ENCODE results near the gene RXRB.

RXRB gene

GRCh38 chr6:33200219-33201146, at the start of gene RXRB, which contains the start of gene SLC39A7:
Gene RXRB, minus strand, starts transcription at chr6:33200665. Its CDS starts 189 bp downstream, at chr6:33200476.
Gene SLC39A7, plus strand, starts transcription at chr6:33200867. Its CDS starts 379 bp downstream, at chr6:33201246.
- Histone ChIP-seq H3K4me3 (ENCODE audit: severe bottlenecking) (peak within 1 kb of the TSS; percentile 81), H3K36me3 (ENCODE audit: low read depth) (peaks cover 58% of the 10 kb centered on the region), H3K27ac (ENCODE audit: poor library complexity, severe bottlenecking) (peak within 1 kb of the TSS; percentile 76), H3K4me1 (ENCODE audit: insufficient read depth, poor library complexity, severe bottlenecking) (peaks cover 11% of the 10 kb centered on the region), H3K9me3 (ENCODE audit: severe bottlenecking) (no peaks in the 10 kb centered on the region), H3K27me3 (ENCODE audit: insufficient read depth, poor library complexity, severe bottlenecking) (no peaks in the 10 kb centered on the region)
- ATAC-seq (ENCODE audit: low read depth) (peak; percentile 57), DNase-seq (ENCODE audit: low spot score) (peak; percentile 99)
- no peak for TF ChIP-seq CTCF (IDR thresholded peaks at IDR 0.05; ENCODE audit: poor library complexity, severe bottlenecking)

- Histone ChIP-seq H3K27me3 (ENCODE audit: insufficient read depth, poor library complexity, severe bottlenecking) (no peaks in the 10 kb centered on the region), H3K36me3 (ENCODE audit: low read depth) (peaks cover 18% of the 10 kb centered on the region), H3K4me3 (ENCODE audit: severe bottlenecking) (peak overlapping the region; percentile 38), H3K27ac (ENCODE audit: poor library complexity, severe bottlenecking) (peak overlapping the region; percentile 83), H3K4me1 (ENCODE audit: insufficient read depth, poor library complexity, severe bottlenecking) (peaks cover 14% of the 10 kb centered on the region), H3K9me3 (ENCODE audit: severe bottlenecking) (no peaks in the 10 kb centered on the region)
- TF ChIP-seq CTCF (IDR thresholded peaks at IDR 0.05; ENCODE audit: poor library complexity, severe bottlenecking): no peak
- peak; percentile 24 for ATAC-seq (ENCODE audit: low read depth)
- DNase-seq (ENCODE audit: low spot score): peak; percentile 28
Observed at GRCh38 chr6:33249732-33250630, 49.5 kb upstream of the RXRB start.

- H3K36me3 ChIP-seq (ENCODE audit: low read depth): peaks cover 13% of the 10 kb centered on the region
- H3K4me3 ChIP-seq (ENCODE audit: severe bottlenecking): peak overlapping the region; percentile 38
- ATAC-seq (ENCODE audit: low read depth) (peak; percentile 90), DNase-seq (ENCODE audit: low spot score) (peak; percentile 98)
- H3K27ac ChIP-seq (ENCODE audit: poor library complexity, severe bottlenecking): peak overlapping the region; percentile 83
- H3K9me3 ChIP-seq (ENCODE audit: severe bottlenecking): no peaks in the 10 kb centered on the region
- no peak for TF ChIP-seq CTCF (IDR thresholded peaks at IDR 0.05; ENCODE audit: poor library complexity, severe bottlenecking)
- peaks cover 10% of the 10 kb centered on the region for H3K4me1 ChIP-seq (ENCODE audit: insufficient read depth, poor library complexity, severe bottlenecking)
- H3K27me3 ChIP-seq (ENCODE audit: insufficient read depth, poor library complexity, severe bottlenecking): no peaks in the 10 kb centered on the region
Observed at GRCh38 chr6:33248932-33249731, 48.7 kb upstream of the RXRB start.

- peak overlapping the region; percentile 83 for H3K27ac ChIP-seq (ENCODE audit: poor library complexity, severe bottlenecking)
- ATAC-seq (ENCODE audit: low read depth): peak; percentile 20; the same call in 2 of the 3 replicates
- peak overlapping the region; percentile 38 for H3K4me3 ChIP-seq (ENCODE audit: severe bottlenecking)
- DNase-seq (ENCODE audit: low spot score): no peak
- peaks cover 10% of the 10 kb centered on the region for H3K4me1 ChIP-seq (ENCODE audit: insufficient read depth, poor library complexity, severe bottlenecking)
- TF ChIP-seq CTCF (IDR thresholded peaks at IDR 0.05; ENCODE audit: poor library complexity, severe bottlenecking): peak; percentile 71
- peaks cover 8% of the 10 kb centered on the region for H3K36me3 ChIP-seq (ENCODE audit: low read depth)
- no peaks in the 10 kb centered on the region for H3K27me3 ChIP-seq (ENCODE audit: insufficient read depth, poor library complexity, severe bottlenecking)
- no peaks in the 10 kb centered on the region for H3K9me3 ChIP-seq (ENCODE audit: severe bottlenecking)
Observed at GRCh38 chr6:33248643-33248931, 48.1 kb upstream of the RXRB start.
